GM19193 (cell line): Measurements from ENCODE around the gene BOD1L2.

Experiments
- POLR2A ChIP-seq: IDR thresholded peaks from 4 replicates; pipeline ENCODE4 v1.6.1; 2011; ENCODE audit not compliant: insufficient read depth, insufficient read length; ENCODE audit errors: extremely low read depth

Gene BOD1L2

DNA sequence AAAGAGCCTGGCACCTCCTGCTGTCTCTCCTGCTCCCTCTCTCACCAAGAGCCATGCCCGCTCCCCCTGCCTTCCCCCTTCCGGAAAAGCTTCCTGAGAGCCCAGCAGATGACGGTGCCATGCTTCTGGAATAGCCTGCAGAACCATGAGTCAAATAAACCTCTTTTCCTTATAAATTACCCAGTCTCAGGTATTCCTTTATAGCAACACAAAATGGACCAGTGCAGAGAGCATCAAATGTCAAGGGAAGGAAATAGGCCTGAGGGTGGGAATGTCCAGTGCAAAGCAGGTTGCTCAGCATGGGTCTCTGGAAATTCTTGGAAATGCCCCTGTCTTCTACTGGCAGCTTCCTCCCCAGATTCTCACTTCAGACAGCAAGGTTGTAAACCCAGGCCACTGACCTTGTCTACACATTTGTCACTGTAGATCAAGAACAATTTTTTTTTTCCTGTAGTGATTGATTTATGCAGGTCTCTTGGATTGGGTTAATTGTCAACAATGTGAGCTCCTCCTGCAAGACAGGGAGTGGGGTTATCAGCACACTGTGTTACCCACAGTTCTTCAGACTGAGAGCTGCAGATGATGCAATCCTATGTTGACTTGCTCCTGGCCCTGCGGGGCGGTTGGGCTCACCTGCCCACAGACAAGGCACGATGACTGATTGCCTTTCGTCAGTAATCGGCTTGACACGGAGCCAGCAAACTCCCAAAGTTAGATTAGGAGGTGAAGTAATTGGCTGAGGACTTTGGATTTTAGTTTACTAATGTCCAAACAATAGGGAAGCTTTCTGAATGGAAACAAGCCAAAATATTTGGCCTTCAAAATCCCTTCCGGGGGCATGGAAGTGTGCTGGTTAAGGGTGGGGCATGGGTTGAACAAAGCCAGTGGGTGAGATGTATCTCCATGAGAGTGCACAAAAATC lies 5.4 kb upstream of the BOD1L2 start:
- TF ChIP-seq POLR2A: no peak

DNA sequence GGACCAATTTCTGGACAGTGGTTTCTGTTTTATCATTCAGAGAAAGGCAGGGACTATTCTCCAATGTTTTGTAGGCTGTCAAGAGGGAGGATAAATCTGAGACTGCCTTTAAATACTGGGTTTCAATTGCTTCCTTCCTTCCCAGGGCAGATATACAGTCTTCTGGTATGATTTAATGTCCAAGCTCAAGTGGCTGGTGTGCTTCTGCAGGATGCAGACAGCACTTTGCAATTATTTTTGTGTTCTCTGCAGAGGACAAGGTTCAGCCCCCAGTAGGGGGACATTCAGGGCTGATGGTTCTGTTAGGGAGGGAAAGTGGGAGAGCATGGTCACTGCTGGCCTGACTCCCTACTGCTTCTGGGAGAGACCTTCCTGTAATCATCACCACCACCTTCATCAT lies 4.6 kb upstream of the BOD1L2 start:
- TF ChIP-seq POLR2A: no peak

DNA sequence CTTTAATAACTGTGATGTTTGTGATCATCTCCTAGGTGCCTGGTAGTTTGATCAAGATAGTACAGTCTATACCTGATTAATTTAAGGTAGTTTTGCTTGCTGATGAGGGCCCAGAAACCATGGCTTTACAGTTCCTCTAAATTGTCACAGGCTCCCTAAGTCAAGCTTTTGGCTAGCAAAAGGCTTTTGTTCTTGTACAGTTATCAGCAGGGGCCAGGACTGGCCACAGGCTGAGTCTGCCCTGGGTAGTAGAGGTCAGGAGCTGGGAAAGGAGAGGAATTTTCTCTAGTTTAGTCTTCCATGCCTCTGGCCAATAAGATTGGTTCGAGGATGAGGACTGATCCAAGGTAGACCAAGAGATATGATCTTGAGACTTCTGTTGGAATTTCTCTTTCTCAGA lies 3.6 kb upstream of the BOD1L2 start:
- TF ChIP-seq POLR2A: no peak

DNA sequence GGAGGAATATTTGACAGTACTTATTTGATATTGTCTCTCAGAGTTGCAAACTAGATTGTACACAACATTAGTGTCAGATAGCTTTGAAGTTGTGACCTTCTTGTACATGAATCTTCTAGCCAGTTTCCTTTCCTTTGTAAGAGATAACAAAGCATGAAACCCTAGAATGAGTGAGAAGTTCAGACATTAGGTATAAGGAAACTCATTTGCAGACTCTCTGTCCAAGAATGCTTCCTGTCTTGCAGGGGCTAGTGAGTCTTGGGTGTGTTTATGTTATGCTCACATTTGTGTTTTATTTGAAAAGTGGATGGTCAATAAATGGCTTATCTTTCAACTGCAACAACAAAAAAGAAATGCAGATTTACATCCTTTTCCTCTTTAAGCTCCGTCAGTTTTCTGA lies 1.4 kb downstream of the BOD1L2 start:
- no peak for TF ChIP-seq POLR2A

DNA sequence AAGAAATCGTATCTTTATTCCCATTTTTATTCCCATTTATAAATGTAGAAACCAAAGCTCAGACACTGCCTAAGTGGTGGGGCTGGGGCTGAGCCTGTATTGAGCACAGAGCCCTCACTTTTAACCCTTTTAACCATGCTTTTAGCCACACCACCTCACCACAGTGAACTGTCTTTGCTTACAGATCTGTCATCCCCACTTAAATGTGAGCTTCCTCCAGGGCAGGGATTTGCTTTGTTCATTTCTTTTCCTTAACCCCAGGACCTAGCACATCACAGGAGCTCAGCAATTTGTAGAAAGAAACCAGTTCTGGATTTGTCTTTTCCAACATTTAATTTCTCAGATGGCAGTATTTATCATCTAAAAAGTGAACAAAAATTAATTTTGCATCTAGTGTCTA lies 2.2 kb downstream of the BOD1L2 start:
- TF ChIP-seq POLR2A: no peak

DNA sequence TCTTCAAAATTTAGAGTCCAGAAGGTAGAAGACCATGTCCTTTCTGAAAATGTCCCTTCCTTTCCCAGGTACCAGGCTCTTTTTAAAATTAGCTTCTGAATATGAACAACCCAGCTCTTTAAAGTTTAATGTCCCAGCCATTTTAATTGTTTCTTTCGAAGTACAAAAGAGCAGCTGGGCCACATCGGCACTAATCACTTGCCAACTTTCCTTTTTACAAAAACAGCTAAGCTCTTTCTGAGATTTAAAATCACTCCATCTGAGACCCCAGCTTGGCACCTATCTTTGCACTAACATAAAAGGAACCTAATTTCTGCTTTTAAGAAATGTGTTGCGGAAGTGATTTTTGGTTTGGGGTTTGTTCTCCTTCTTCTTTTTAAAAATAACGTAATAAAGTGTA lies 2.6 kb downstream of the BOD1L2 start:
- TF ChIP-seq POLR2A: no peak

DNA sequence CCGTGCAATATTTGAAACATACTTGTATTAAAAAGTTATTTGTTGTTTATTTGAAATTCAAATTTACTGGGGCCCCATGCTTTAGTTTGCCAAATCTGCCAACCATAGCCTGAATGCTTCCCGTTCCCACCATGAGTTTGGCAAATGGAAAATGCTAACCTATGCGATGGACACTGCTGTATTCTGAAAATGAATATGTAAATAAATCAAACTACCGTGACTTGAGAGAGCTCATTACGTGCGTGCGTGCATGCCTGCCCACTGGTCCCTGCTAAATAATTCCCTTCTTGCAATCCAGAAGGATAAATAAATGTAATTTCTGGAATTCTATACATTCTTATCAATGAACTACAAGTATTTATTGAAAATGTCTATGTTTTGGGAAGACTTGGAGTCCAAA lies 3.2 kb downstream of the BOD1L2 start:
- no peak for TF ChIP-seq POLR2A

DNA sequence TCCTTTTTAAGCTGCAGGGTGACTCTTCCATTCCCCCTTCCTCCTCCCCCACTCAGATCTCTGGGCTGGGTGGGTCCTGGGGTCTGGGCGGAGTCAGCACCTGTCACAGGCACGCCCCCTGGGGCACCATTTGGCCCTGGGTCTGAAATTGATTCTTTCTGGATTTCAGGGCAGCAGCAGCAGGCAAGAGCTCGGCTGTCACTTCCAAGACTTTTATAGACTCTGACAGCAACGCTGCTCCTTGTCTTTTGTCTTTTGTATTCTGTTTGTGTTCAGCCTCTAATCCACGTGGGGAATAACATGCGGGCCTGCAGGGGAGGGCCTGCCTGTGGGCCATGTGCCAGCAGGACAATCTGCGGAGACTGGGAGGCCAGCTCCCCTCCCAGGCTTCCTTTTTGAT lies 3.9 kb downstream of the BOD1L2 start:
- no peak for TF ChIP-seq POLR2A

DNA sequence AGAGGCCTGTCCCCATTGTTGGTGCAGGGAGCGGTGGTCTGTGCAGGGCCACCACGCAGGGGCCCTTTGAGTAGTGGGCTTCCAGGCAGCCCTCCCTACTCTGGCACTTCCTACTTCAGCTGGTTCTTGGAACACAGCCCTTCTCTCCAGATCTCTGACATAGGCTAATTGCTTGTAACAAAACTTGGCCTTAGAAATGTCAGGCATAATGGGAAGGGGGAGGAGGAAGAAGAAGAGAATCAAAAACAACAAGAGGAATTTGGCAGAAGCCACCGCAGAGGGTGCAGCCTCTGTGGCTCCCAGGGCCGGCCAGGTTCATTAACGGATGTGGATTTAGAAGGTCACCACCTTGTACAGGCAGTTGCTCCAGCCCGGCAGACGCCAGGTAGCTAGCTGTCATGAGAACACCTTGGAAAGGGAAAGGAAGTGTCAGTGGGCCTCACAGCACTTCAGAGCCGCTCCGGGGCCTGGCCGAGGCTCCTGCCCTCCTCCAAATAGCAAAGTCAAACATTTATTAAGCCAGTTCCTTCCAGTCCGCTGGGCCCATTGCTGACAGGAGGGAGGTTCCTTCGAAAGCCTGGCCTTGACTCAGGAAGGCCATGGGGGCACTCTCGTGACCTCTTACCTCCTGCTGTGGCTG lies 7.4 kb downstream of the BOD1L2 start:
- no peak for TF ChIP-seq POLR2A

DNA sequence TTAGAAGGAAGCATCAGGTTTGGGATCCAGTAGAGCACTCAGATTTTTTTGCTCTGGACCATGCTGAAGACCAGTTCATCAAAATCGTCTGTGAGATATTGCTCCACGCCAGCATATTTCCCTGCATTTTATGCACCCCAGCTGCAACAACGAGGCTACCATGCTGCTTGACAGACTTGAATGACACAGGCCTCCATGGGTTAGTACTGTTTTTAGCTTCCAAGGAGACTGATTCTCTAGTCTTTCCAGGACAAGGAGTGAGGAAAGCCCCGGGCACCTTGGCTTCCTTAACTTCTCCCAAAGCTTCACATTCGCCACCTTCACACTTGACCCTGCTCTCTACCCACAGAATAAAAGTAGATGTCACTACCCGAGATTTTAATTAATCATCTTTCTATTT lies 17.5 kb downstream of the BOD1L2 start:
- no peak for TF ChIP-seq POLR2A

DNA sequence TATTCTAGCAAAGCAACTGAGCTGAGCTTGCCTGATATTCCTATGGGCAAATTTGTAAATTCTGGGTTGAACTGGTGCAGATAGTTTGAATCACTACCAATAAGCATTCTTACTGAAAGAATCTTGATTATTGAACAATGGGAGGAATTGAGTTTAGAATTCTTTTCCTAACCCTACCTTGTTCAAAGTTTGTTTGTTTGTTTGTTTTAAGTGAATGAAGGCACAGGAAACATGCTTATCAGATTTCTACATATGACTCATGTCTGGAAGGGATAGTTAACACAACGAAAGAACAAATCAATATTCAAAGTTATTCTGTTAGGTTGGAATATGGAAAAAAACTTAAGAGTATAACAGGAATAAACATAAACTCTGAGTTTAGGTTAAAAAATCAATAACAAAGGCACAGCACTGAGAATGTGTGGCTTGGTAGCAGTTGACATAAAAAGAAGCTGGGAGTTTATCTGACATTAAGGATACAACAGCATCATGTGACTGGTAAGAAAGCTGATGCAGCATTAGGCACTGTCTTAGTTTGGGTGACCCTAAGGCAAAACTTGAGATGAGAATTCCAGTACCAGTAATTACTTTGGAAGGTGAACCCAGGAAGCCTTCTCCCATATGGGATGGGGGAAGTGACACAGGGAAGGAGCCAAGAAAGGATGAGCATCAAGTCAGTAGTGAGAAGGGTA lies 20.9 kb downstream of the BOD1L2 start:
- TF ChIP-seq POLR2A: no peak

DNA sequence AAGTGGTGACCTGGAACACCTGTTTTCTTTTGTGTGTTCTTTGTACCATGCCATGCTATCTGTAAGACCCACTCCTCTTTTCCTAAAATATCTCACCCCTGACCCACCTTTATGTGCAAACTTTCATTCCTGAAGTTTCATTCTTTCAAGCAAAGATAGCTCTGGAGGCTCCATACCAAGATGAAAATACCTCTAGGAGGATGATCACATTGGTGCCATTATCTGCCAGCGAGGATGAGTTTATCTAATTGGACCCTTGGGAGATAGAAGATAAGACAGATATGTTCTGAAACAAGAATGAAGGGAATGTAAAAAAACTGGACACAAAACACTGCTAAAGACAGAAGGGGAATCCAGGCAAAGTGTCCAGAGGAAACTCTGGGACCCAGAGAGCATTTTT lies 24.1 kb downstream of the BOD1L2 start:
- no peak for TF ChIP-seq POLR2A

DNA sequence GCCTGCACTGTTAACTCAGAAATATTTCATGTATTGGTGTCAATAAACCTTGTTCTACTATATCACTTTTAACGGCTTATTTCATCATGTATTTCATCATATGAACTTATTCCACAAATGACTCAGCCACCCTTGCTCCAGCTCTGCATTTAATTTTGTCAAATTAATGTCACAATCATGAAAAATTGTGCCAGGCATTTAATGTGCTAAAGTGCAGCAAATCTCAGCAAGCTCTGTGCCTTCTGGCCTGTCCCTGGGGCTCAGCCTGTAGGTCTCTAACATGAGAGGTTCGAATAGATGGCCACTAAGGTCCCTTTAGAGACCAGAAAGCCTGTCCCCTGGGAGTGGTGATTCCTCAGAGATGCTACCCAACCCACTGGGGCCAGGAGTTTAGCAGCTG lies 28.6 kb downstream of the BOD1L2 start:
- TF ChIP-seq POLR2A: no peak

DNA sequence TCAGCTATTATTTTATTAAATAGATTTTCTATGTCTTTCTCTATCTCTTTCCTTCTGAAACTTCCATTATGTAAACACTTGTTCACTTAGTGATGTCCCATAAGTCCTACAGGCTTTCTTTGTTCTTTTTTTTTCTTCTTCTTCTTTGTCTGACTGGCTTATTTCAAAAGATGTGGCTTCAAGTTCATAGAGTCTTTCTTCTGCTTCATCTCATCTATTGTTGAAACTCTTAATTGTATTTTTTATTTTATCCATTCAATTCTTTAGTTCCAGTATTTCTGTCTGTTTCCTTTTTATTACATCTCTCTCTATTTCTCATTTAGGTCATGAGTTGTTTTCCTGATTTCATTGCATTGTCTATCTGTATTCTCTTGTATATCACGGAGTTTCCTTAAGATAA lies 38.5 kb downstream of the BOD1L2 start:
- no peak for TF ChIP-seq POLR2A

DNA sequence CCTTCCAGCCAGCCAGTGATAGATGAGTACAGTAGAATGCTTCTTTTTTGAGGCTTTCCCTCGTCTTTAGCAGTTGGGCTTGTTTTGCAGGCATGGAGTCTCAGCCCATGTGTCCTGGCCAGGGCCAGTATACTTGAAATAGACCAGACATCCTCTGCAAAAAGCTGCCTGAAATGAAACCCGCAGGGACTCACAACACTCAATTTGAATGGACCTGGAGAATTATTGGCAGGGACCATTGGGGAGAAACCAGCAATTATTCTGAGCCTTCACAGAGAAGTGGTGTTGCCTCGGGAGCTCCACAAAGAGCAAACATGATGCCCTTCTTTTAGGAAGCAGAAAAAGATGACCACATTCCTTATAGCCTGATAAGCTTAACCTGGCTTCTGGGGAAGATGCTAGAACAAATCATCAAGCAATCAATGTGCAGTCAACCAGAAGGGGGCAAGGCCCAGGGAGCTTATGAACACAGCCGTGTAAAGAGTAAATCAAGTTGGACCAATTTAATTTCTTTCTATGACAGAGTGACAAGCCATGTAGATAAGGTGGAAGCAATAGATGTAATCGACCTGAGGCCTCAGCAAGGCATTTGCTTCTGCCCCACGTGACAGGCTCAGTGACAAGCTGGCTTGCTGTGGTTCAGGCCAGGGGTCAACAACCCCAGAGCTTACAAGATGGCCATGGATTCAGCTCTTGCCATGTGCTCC lies 42.1 kb downstream of the BOD1L2 start:
- no peak for TF ChIP-seq POLR2A
